ENCODE data around the gene OSBP2. TPM values are rescaled to one million over a fixed set of nuclear protein-coding genes. Genes with fewer than 3 reads are reported as not detected.
"Not testable (repeated sequence)": the region's sequence is repeated elsewhere in the genome, so short reads cannot be mapped to it uniquely, and the experiment has no call there.

OSBP2 gene
- total and polyA plus RNA-seq, 5 experiments from 2014 or later, result 0.60 to 1.8 (median 0.75) TPM

- H3K9me3 Mint-ChIP-seq, result not testable (repeated sequence)
- Mint-ChIP-seq H3K4me3 (peak overlapping the region in 1 of 10 donors; percentile 18), H3K27ac (peak overlapping the region in 2 of 10 donors; percentile 43 to 52)
Measured at GRCh38 chr22:30709980-30710379, 15.3 kb downstream of the OSBP2 start.

GRCh38 chr22:30712094-30712493 lies 17.4 kb downstream of the OSBP2 start:
- POLR2A ChIA-PET, result no interaction called here
- Mint-ChIP-seq H3K4me1 (peaks cover 0 to 4% (median 0%) of the 10 kb centered on the region in 4 donors), H3K27ac (peak overlapping the region in 2 of 10 donors; percentile 28 to 36), H3K4me3 (no peak overlapping the region), H3K36me3 (no peaks in the 10 kb centered on the region), H3K27me3 (peaks cover 0 to 3% (median 0%) of the 10 kb centered on the region in 5 donors), H3K9me3 (peaks cover 0 to 3% (median 0%) of the 10 kb centered on the region in 9 donors)
- ATAC-seq (no peak), DNase-seq (no peak)

More at GRCh38 chr22:30709980-30710379, 15.3 kb downstream of the OSBP2 start:
- POLR2A ChIA-PET, H3K4me1 Mint-ChIP-seq, H3K27me3 Mint-ChIP-seq, H3K36me3 Mint-ChIP-seq, DNase-seq, ATAC-seq: not testable (repeated sequence)

GRCh38 chr22:30714062-30714461 lies 19.4 kb downstream of the OSBP2 start:
- Mint-ChIP-seq H3K27ac (no peak overlapping the region), H3K36me3 (no peaks in the 10 kb centered on the region)

GRCh38 chr22:30717331-30717921 lies 22.8 kb downstream of the OSBP2 start:
- no peaks in the 10 kb centered on the region for H3K36me3 Mint-ChIP-seq
- peaks cover 0 to 3% (median 0%) of the 10 kb centered on the region in 9 donors for H3K9me3 Mint-ChIP-seq
- H3K27me3 Mint-ChIP-seq, result peaks cover 0 to 2% (median 0%) of the 10 kb centered on the region in 5 donors
- no peak overlapping the region for H3K4me3 Mint-ChIP-seq
- ATAC-seq (no peak), DNase-seq (no peak)
- no peaks in the 10 kb centered on the region for H3K4me1 Mint-ChIP-seq
- no peak overlapping the region for H3K27ac Mint-ChIP-seq
- POLR2A ChIA-PET, result no interaction called here

More at GRCh38 chr22:30714062-30714461, 19.4 kb downstream of the OSBP2 start:
- POLR2A ChIA-PET, result no interaction called here
- no peak for ATAC-seq
- H3K4me1 Mint-ChIP-seq, result peaks cover 0 to 4% (median 0%) of the 10 kb centered on the region in 4 donors
- no peak overlapping the region for H3K4me3 Mint-ChIP-seq
- no peak for DNase-seq
- peaks cover 0 to 3% (median 0%) of the 10 kb centered on the region in 9 donors for H3K9me3 Mint-ChIP-seq
- peaks cover 0 to 3% (median 0%) of the 10 kb centered on the region in 5 donors for H3K27me3 Mint-ChIP-seq

GRCh38 chr22:30717952-30718351 lies 23.3 kb downstream of the OSBP2 start:
- no peak overlapping the region for H3K4me3 Mint-ChIP-seq
- peaks cover 0 to 3% (median 0%) of the 10 kb centered on the region in 9 donors for H3K9me3 Mint-ChIP-seq
- H3K4me1 Mint-ChIP-seq, result no peaks in the 10 kb centered on the region
- no peak overlapping the region for H3K27ac Mint-ChIP-seq
- H3K27me3 Mint-ChIP-seq, result peaks cover 0 to 2% (median 0%) of the 10 kb centered on the region in 5 donors
- DNase-seq, result no peak
- POLR2A ChIA-PET, result no interaction called here
- H3K36me3 Mint-ChIP-seq, result no peaks in the 10 kb centered on the region
- ATAC-seq, result no peak

- Mint-ChIP-seq H3K27me3 (peaks cover 0 to 3% (median 0%) of the 10 kb centered on the region in 5 donors), H3K36me3 (no peaks in the 10 kb centered on the region), H3K4me3 (no peak overlapping the region), H3K4me1 (no peaks in the 10 kb centered on the region), H3K9me3 (peaks cover 0 to 3% (median 0%) of the 10 kb centered on the region in 9 donors), H3K27ac (peak overlapping the region in 1 of 10 donors; percentile 49)
- ATAC-seq (no peak), DNase-seq (no peak)
- POLR2A ChIA-PET, result no interaction called here
Measured at GRCh38 chr22:30718491-30718890, 23.8 kb downstream of the OSBP2 start.

- ATAC-seq (no peak), DNase-seq (no peak)
- Mint-ChIP-seq H3K4me1 (no peaks in the 10 kb centered on the region), H3K36me3 (no peaks in the 10 kb centered on the region), H3K4me3 (no peak overlapping the region), H3K27me3 (peaks cover 0 to 8% (median 0%) of the 10 kb centered on the region in 5 donors), H3K9me3 (peaks cover 0 to 3% (median 0%) of the 10 kb centered on the region in 9 donors), H3K27ac (no peak overlapping the region)
- POLR2A ChIA-PET, result no interaction called here
Measured at GRCh38 chr22:30718938-30719337, 24.3 kb downstream of the OSBP2 start.

GRCh38 chr22:30720263-30720837 lies 25.7 kb downstream of the OSBP2 start:
- POLR2A ChIA-PET, result no interaction called here
- Mint-ChIP-seq H3K4me1 (no peaks in the 10 kb centered on the region), H3K27me3 (peaks cover 0 to 9% (median 0%) of the 10 kb centered on the region in 5 donors), H3K36me3 (no peaks in the 10 kb centered on the region), H3K9me3 (no peaks in the 10 kb centered on the region), H3K4me3 (no peak overlapping the region), H3K27ac (no peak overlapping the region)
- no peak for ATAC-seq
- no peak for DNase-seq

GRCh38 chr22:30721741-30722140 lies 27.1 kb downstream of the OSBP2 start:
- DNase-seq (no peak), ATAC-seq (no peak)
- no peak overlapping the region for H3K4me3 Mint-ChIP-seq
- POLR2A ChIA-PET, result no interaction called here
- H3K36me3 Mint-ChIP-seq, result no peaks in the 10 kb centered on the region
- H3K27ac Mint-ChIP-seq, result no peak overlapping the region
- H3K9me3 Mint-ChIP-seq, result no peaks in the 10 kb centered on the region
- H3K4me1 Mint-ChIP-seq, result no peaks in the 10 kb centered on the region
- peaks cover 0 to 9% (median 0%) of the 10 kb centered on the region in 5 donors for H3K27me3 Mint-ChIP-seq

- Mint-ChIP-seq H3K4me1 (no peaks in the 10 kb centered on the region), H3K27ac (no peak overlapping the region), H3K9me3 (no peaks in the 10 kb centered on the region), H3K27me3 (peaks cover 0 to 2% (median 0%) of the 10 kb centered on the region in 5 donors), H3K36me3 (no peaks in the 10 kb centered on the region), H3K4me3 (no peak overlapping the region)
- ATAC-seq (no peak), DNase-seq (no peak)
- POLR2A ChIA-PET, result no interaction called here
Measured at GRCh38 chr22:30728826-30729225, 34.2 kb downstream of the OSBP2 start.

GRCh38 chr22:30731658-30732057 lies 37.0 kb downstream of the OSBP2 start:
- Mint-ChIP-seq H3K4me3 (no peak overlapping the region), H3K9me3 (peaks cover 0 to 5% (median 0%) of the 10 kb centered on the region in 9 donors), H3K27ac (no peak overlapping the region), H3K4me1 (no peaks in the 10 kb centered on the region), H3K36me3 (peaks cover 0 to 2% (median 0%) of the 10 kb centered on the region in 3 donors), H3K27me3 (peaks cover 0 to 1% (median 0%) of the 10 kb centered on the region in 5 donors)
- POLR2A ChIA-PET, result no interaction called here
- ATAC-seq, result no peak
- DNase-seq, result no peak

GRCh38 chr22:30732426-30732825 lies 37.8 kb downstream of the OSBP2 start:
- Mint-ChIP-seq H3K36me3 (peaks cover 0 to 2% (median 0%) of the 10 kb centered on the region in 3 donors), H3K4me1 (no peaks in the 10 kb centered on the region), H3K27me3 (peaks cover 0 to 1% (median 0%) of the 10 kb centered on the region in 5 donors), H3K27ac (no peak overlapping the region), H3K4me3 (no peak overlapping the region), H3K9me3 (peaks cover 0 to 5% (median 0%) of the 10 kb centered on the region in 9 donors)
- DNase-seq (no peak), ATAC-seq (no peak)
- POLR2A ChIA-PET, result no interaction called here

- H3K27ac Mint-ChIP-seq, result peak overlapping the region in 1 of 10 donors; percentile 25
- H3K27me3 Mint-ChIP-seq, result peaks cover 0 to 1% (median 0%) of the 10 kb centered on the region in 5 donors
- POLR2A ChIA-PET, result no interaction called here
- H3K36me3 Mint-ChIP-seq, result peaks cover 0 to 2% (median 0%) of the 10 kb centered on the region in 3 donors
- peaks cover 0 to 5% (median 0%) of the 10 kb centered on the region in 9 donors for H3K9me3 Mint-ChIP-seq
- no peak for DNase-seq
- ATAC-seq, result no peak
- H3K4me1 Mint-ChIP-seq, result peaks cover 0 to 3% (median 0%) of the 10 kb centered on the region in 4 donors
- H3K4me3 Mint-ChIP-seq, result no peak overlapping the region
Measured at GRCh38 chr22:30733181-30733631, 38.5 kb downstream of the OSBP2 start.

Measured in naive thymus-derived CD8-positive, alpha-beta T cell (primary cell).